ENCODE results near the gene NPAS1.

DNA sequence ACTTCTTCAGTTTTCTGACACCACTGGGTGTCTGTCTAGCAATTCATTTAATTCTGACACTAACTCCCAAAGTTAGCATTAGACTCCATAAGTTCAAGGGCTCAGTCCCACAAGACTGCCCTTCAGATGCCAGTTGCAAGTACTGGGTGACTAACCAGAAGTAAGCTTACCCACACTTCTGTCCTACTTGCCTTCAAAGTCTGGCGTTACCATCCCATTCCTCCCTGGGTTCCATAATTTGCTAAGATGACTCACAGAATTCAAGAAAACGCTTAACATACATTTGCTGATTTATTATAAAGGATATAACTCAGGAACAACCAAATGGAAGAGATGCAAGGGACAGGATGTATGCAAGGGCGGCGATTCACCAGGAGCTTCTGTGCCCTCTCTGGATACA is 45.5 kb upstream of the NPAS1 start:
- no peak for TF ChIP-seq EZH2phosphoT487 (IDR thresholded peaks at IDR 0.05; ENCODE audit: borderline replicate concordance, low read depth, low read length)
- TF ChIP-seq, protein P1, sequence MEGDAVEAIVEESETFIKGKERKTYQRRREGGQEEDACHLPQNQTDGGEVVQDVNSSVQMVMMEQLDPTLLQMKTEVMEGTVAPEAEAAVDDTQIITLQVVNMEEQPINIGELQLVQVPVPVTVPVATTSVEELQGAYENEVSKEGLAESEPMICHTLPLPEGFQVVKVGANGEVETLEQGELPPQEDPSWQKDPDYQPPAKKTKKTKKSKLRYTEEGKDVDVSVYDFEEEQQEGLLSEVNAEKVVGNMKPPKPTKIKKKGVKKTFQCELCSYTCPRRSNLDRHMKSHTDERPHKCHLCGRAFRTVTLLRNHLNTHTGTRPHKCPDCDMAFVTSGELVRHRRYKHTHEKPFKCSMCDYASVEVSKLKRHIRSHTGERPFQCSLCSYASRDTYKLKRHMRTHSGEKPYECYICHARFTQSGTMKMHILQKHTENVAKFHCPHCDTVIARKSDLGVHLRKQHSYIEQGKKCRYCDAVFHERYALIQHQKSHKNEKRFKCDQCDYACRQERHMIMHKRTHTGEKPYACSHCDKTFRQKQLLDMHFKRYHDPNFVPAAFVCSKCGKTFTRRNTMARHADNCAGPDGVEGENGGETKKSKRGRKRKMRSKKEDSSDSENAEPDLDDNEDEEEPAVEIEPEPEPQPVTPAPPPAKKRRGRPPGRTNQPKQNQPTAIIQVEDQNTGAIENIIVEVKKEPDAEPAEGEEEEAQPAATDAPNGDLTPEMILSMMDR (conservative IDR thresholded peaks at IDR 0.05; ENCODE audit: low read length), result no peak

Measured in OCI-LY7 (cell line).